HepG2 (cell line): ENCODE data around the gene SCYGR8. TPM values are rescaled to one million over a fixed set of nuclear protein-coding genes. Genes with fewer than 3 reads are reported as not detected.

ENCODE experiments used
- ELF3 ChIP-seq: IDR thresholded peaks from 2 replicates; pipeline ENCODE4 v1.6.1; 2016; ENCODE audit warnings: missing genetic modification reagents, missing compliant biosample characterization
- GMEB2 ChIP-seq: IDR thresholded peaks from 2 replicates; pipeline ENCODE4 v1.6.1; 2016; ENCODE audit warnings: missing biosample characterization, missing genetic modification reagents, low read depth
- HMGXB4 ChIP-seq, 2 experiments: sonication (generic) in 1 of 2; formaldehyde crosslinking in 1 of 2; IDR thresholded peaks; 2 replicates each; pipeline versions ENCODE4 v1.4.0 to v1.6.1; 2018 to 2020; ENCODE audit warnings: missing genetic modification reagents in 2 of 2, borderline replicate concordance in 1 of 2, low read depth in 1 of 2, mild to moderate bottlenecking in 1 of 2, missing biosample characterization in 1 of 2
- IKZF5 ChIP-seq: IDR thresholded peaks from 2 replicates; pipeline ENCODE4 v1.6.1; 2018; ENCODE audit warnings: missing genetic modification reagents, mild to moderate bottlenecking, missing compliant biosample characterization
- NR2F1 ChIP-seq, 2 experiments: fragments of 450-650 bp in 1 of 2; formaldehyde crosslinking in 1 of 2; IDR thresholded peaks; 2 replicates each; pipeline versions ENCODE4 v1.5.0 to v1.6.1; 2016 to 2020; ENCODE audit warnings: mild to moderate bottlenecking in 1 of 2, missing compliant biosample characterization in 1 of 2, missing genetic modification reagents in 1 of 2, moderate library complexity in 1 of 2
- NR2F6 ChIP-seq, 2 experiments: IDR thresholded peaks; 2 replicates each; pipeline ENCODE4 v1.6.1; 2016; ENCODE audit warnings: antibody characterized with exemption in 1 of 2, mild to moderate bottlenecking in 1 of 2
- STAG1 ChIP-seq: sonication (generic); formaldehyde crosslinking; IDR thresholded peaks from 2 replicates; pipeline ENCODE4 v1.4.0; 2020; ENCODE audit warnings: missing genetic modification reagents
- YEATS2 ChIP-seq: sonication (generic); formaldehyde crosslinking; IDR thresholded peaks from 2 replicates; pipeline ENCODE4 v1.4.0; 2020; ENCODE audit warnings: missing genetic modification reagents, borderline replicate concordance
- ZBTB38 ChIP-seq: sonication (generic); formaldehyde crosslinking; IDR thresholded peaks from 2 replicates; pipeline ENCODE4 v1.5.1; 2020; ENCODE audit warnings: mild to moderate bottlenecking, missing genetic modification reagents
- ZBTB49 ChIP-seq: sonication (generic); formaldehyde crosslinking; IDR thresholded peaks from 2 replicates; pipeline ENCODE4 v1.4.0; 2020; ENCODE audit warnings: missing genetic modification reagents, borderline replicate concordance
- ZFP91 ChIP-seq: sonication (generic); formaldehyde crosslinking; IDR thresholded peaks from 2 replicates; pipeline ENCODE4 v1.9.0; 2022; ENCODE audit warnings: missing genetic modification reagents, mild to moderate bottlenecking, borderline replicate concordance
- ZFX ChIP-seq: sonication (generic); formaldehyde crosslinking; IDR thresholded peaks from 2 replicates; pipeline ENCODE4 v1.4.0; 2020; ENCODE audit warnings: mild to moderate bottlenecking, low read depth, missing genetic modification reagents, moderate library complexity
- ZNF124 ChIP-seq: sonication (generic); formaldehyde crosslinking; IDR thresholded peaks from 2 replicates; pipeline ENCODE4 v1.4.0; 2020; ENCODE audit warnings: missing genetic modification reagents
- ZNF335 ChIP-seq: sonication (generic); formaldehyde crosslinking; IDR thresholded peaks from 2 replicates; pipeline ENCODE4 v1.4.0; 2020; ENCODE audit warnings: missing genetic modification reagents
- ZNF34 ChIP-seq: sonication (generic); formaldehyde crosslinking; IDR thresholded peaks from 2 replicates; pipeline ENCODE4 v1.4.0; 2020; ENCODE audit warnings: mild to moderate bottlenecking, missing genetic modification reagents, borderline replicate concordance
- ZNF510 ChIP-seq: sonication (generic); formaldehyde crosslinking; IDR thresholded peaks from 2 replicates; pipeline ENCODE4 v1.4.0; 2020; ENCODE audit warnings: low read depth, mild to moderate bottlenecking, missing genetic modification reagents
- ZNF674 ChIP-seq: sonication (generic); formaldehyde crosslinking; IDR thresholded peaks from 2 replicates; pipeline ENCODE4 v1.5.0; 2020; ENCODE audit warnings: low read depth, mild to moderate bottlenecking, missing genetic modification reagents
- ZNF691 ChIP-seq: sonication (generic); formaldehyde crosslinking; IDR thresholded peaks from 2 replicates; pipeline ENCODE4 v1.4.0; 2020; ENCODE audit warnings: missing genetic modification reagents, low read depth, mild to moderate bottlenecking, borderline replicate concordance
- polyA plus RNA-seq, 8 experiments: library from polyadenylated mRNA; depleted of rRNA in 3 of 8; stranded (reverse) in 7 of 8; unstranded in 1 of 8; fragments of >200 nt; fragmentation: Illumina TruSeq in 4 of 8; extraction: Trizol in 4 of 8; gene quantifications; 2 replicates each; pipeline versions ENCODE4 v1.2.1 to v1.2.3, GENCODE V29; 2011 to 2016; ENCODE audit warnings: low read depth in 4 of 8, missing spikeins in 1 of 8, mixed read lengths in 1 of 8; ENCODE audit not compliant: insufficient read depth in 1 of 8
- total RNA-seq, 5 experiments: library from RNA; depleted of rRNA; stranded (reverse); fragments of >200 nt; fragmentation: Illumina TruSeq; extraction: Trizol; gene quantifications; 2 replicates each; pipeline ENCODE4 v1.2.3, GENCODE V29; 2016; ENCODE audit warnings: low read depth in 1 of 5

SCYGR8 gene
- total and polyA plus RNA-seq, 2 of the 13 experiments (the other 11 are each of a cell fraction or from before 2014, with no cell fraction given) = not detected

- TF ChIP-seq IKZF5 (CRISPR knock-in tag) (peak; percentile 55; the same call in 1 of the 2 replicates), ZBTB38 (CRISPR knock-in tag) (peak; percentile 69; the same call in 1 of the 2 replicates), ZNF335 (CRISPR knock-in tag) (0 out of 2 replicates have a peak, but pooled peaks have one; percentile 55), HMGXB4 (CRISPR knock-in tag; IDR thresholded peaks at IDR 0.05; ENCODE audit: borderline replicate concordance in 1 of 2, low read depth in 1 of 2) (peak; percentile 64 to 92; a peak in 3 of 4 replicates), ZFP91 (CRISPR knock-in tag) (peak; percentile 62; the same call in 1 of the 2 replicates), YEATS2 (CRISPR knock-in tag) (peak; percentile 44; the same call in 1 of the 2 replicates), NR2F6 (IDR thresholded peaks at IDR 0.05) (peak; percentile 49; the same call in 1 of the 2 replicates), NR2F6 (CRISPR knock-in tag; IDR thresholded peaks at IDR 0.05) (peak; percentile 89), ZNF510 (0 out of 2 replicates have a peak, but pooled peaks have one; percentile 62), GMEB2 (no peak), ZBTB49 (peak; percentile 80; the same call in 1 of the 2 replicates), ZNF124 (CRISPR knock-in tag) (peak; percentile 58; the same call in 1 of the 2 replicates), ZNF691 (CRISPR knock-in tag) (peak; percentile 78; the same call in 1 of the 2 replicates), ZFX (CRISPR knock-in tag) (peak; percentile 41; the same call in 1 of the 2 replicates), STAG1 (CRISPR knock-in tag) (peak; percentile 99), NR2F1 (CRISPR knock-in tag; IDR thresholded peaks at IDR 0.05) (peak; percentile 16 to 57; a peak in 2 of 4 replicates), ZNF674 (no peak), ELF3 (CRISPR knock-in tag) (peak; percentile 65; the same call in 1 of the 2 replicates), ZNF34 (CRISPR knock-in tag) (no peak)
These were observed 20.7 kb downstream of the SCYGR8 start (continued) for GRCh38 chr2:227766373-227766883.
